GM10266 (cell line): Measurements from ENCODE around the gene STYX.

Experiments
- DNase-seq: peaks from one replicate; pipeline ENCODE4 v3.0.0; 2012; ENCODE audit errors: extremely low spot score
- CTCF ChIP-seq: IDR thresholded peaks from 2 replicates; pipeline ENCODE4 v1.5.1; 2012; ENCODE audit warnings: mild to moderate bottlenecking, low read depth; ENCODE audit not compliant: control insufficient read depth, insufficient read depth; ENCODE audit errors: missing control alignments

Gene STYX

DNA sequence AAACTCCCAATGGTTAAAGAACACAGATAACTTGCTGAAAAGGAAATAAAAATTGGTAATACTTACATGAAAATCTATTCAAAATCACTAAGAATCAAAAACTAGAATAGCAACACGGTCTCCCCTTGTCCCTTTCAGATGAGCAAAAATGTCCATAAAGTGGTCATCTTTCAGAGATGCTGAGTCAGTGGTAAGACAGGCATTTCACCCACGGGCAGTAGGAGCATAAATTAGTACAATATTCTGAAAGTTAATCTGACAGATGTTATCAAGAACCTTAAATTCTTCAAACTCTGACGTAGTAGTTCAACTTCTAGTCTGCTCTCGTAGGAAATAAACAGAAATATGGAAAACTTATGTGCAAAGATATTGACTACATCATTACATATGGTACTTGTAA lies 94.5 kb downstream of the STYX start:
- no peak for TF ChIP-seq CTCF
- DNase-seq = no peak
